HPDE6-E6E7 (cell line): Measurements from ENCODE around the gene TMEM89.

ENCODE experiments used
- DNase-seq: peaks from one replicate; pipeline ENCODE4 v3.0.0; 2011; ENCODE audit warnings: missing footprints; ENCODE audit errors: extremely low spot score

Gene TMEM89

DNA sequence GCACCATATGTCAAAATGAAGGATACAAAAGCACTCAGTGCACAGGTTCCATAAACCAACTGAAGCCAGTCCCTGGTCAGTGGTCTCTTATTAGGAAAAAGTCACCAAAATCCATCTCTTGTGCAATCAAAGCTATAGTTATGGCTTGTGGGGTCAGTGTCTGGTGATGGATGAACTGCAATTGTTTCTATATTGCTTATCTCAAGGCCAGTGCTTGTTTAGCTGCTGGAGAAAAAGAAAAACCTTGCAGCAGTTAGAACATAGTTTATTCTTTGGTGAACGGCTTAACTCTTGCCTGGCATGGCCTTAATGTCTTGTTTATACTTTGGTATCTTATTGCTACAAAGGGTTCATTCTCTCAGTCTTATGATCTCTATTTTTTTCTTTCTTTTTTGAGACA is 9.3 kb downstream of the TMEM89 start:
- DNase-seq, result no peak

DNA sequence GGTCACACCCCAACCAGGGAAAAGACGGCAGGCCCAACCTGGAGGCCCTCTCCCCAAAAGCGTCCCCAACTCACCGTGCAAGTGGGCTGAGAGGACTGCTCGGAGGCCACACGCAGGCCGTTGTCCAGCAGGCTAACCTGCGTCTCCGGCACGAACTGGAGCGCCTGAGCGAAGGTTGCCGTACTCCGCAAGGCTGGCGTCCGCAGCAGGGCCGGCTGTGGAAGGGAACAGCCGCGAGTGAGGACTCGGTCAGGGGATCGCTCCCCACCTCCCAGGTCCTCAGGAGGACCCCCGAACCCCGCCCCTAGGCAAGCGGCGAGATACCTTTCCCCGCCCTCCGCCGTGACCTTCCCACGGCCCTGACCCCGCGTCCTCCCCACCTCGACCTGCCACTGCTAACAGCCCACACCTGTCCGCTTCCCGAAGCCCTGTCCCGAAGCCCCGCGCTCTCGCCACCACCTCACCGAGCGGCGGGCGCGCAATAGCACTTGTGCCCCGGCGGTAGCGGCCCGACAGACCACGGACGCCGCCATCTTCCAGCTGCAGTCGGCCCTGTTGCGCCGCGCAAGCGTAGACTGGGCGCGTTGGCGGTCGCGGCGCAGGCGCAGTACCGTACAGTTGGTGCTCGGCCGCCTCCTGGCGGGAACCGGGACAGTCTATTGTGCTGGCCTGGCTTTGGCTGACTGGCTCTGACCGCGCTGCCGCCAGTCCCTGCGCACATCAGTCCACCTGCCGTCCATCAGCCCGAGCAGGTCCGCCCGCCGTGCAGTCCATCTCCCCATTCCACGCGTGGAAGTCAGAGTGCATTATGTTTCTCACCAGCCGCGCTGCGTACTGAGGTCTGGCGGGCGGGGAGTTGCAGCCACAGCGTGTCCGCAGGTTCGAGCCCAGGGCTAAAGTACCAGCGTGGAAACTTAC is 12.2 kb downstream of the TMEM89 start, which contains the start of gene UQCRC1:
UQCRC1 (minus strand) TSS at position 559 of the 918 bp plus-strand sequence; CDS start at position 533, 26 bp downstream.
- DNase-seq, result peak; percentile 69

DNA sequence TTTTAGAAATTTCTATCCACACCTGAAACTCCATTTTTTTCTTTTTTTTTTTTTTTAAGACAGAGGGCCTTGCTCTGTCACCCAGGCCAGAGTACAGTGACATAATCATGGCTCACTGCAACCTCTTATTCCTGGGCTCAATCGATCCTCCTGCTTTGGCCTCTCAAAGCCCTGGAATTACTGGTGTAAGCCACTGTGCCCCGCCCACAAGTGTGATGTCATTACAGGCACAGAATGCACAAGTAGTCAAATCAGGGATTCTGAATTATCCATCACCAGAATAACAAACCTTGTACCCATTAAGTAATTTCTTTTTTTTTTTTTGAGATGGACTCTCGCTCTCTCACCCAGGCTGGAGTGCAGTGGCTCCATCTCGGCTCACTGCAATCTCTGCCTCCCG is 14.1 kb downstream of the TMEM89 start:
- no peak for DNase-seq

DNA sequence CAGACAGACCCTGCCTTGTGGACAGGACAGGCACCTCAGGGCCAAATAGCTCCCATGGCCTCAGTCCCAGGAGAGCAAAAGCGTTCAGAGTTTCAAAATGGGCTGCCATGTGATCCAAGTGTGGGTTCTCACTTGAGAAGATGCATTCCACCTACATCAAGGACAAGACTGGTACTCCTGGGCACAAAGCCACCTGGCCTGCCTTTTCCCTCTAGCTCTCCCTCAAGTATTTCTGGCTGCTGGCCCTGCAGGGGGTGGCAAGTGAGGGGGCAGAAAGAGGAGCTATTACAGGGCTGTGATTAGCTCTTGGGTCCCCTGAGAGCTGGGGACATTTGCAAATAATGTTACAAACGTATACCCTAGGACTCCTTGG is 20.0 kb downstream of the TMEM89 start:
- DNase-seq, result no peak

DNA sequence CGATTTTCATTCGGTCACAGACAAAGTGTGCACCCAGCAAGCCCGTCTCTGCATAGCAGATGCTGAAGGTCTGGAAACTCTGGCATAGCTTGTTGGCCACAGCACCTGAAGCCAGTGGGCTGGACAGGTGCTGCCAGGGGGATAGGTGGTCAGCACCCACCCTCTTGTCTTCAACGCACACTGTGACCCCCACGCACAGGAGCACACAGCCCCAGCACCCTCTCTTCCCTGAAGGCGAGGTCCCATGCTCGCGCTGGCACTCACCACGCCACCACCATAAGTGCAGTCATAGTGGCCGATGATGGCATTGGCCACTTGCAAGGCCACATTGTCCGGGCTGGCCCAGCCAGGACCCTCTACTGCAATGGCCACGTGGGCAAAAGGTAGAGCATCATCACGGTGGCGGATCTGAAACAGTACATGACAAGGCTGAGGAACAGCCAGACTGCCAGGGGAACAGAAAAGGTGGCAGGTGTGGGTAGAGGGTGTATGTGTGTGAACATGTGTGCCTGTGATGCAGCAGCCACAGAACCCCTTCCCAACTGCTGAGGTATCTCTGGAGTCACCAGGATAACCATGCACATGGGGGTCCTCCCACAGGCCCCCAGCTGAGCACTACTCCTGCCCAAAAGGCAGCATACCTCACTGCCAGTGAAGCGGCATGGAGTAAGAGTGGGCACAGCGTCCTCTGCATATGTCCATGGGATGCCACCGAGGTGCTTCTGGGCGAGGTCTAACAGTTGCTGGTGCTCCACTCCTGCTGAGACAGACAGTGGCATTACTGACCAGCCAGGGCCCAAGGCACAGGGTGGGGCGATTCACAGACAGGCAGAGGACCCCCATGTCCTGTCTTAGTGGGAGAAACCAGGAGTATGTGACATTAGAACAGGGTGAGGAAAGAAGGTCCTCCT is 20.6 kb downstream of the TMEM89 start:
- no peak for DNase-seq

- DNase-seq, result no peak
Observed at GRCh38 chr3:48599509-48600285, 21.9 kb downstream of the TMEM89 start.

DNA sequence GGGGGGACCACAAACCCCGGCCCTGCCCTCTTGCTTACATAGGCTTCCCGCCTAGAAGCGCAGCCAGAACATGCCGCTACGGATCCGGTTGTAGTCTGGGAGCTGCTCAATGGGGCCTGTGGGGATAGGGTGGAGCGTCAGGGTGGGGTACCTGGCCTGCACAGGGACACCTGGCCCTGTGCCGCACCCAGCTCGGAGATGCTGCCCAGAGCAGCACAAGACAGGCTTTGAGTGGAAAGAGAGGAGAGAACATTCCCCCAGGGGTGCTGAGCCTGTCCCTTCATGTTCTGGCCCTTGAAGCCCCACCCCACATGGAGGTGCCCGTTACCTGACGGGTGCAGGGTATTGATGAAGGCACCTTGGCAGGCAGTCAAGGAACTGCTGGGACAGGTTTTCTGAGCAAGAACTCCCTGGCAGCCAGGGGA is 22.5 kb downstream of the TMEM89 start:
- DNase-seq, result peak; percentile 79

GRCh38 chr3:48598323-48599076 is 23.1 kb downstream of the TMEM89 start:
- peak; percentile 46 for DNase-seq

- no peak for DNase-seq
Observed at GRCh38 chr3:48597408-48597800, 24.2 kb downstream of the TMEM89 start.

- no peak for DNase-seq
Observed at GRCh38 chr3:48596676-48597407, 24.7 kb downstream of the TMEM89 start.

DNA sequence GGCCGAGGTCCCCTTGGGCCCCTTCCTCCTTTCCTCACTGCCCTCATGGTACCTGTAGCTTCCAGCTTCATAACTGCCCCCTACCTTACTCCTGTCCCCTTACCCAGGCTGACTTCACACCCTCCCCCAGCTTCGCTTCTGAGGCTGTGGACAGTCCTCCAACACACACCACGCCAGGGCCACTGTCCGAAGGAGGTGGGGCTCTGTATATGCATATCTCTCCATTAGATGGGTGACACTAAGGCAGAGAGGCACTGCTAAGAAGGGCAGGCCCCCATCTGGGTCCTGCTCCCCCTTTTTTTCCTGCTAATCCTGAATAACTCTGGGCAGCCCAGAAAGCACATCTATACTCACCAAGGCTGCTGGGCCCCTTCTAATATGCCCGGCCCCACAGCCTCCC is 25.4 kb downstream of the TMEM89 start:
- no peak for DNase-seq

- DNase-seq, result peak; percentile 58
Observed at GRCh38 chr3:48595526-48596121, 25.9 kb downstream of the TMEM89 start.

GRCh38 chr3:48595075-48595525 is 26.5 kb downstream of the TMEM89 start, which contains the start of gene COL7A1:
Gene COL7A1 (minus strand): TSS chr3:48595329. CDS start chr3:48595159, 170 bp downstream.
- DNase-seq, result peak; percentile 13

DNA sequence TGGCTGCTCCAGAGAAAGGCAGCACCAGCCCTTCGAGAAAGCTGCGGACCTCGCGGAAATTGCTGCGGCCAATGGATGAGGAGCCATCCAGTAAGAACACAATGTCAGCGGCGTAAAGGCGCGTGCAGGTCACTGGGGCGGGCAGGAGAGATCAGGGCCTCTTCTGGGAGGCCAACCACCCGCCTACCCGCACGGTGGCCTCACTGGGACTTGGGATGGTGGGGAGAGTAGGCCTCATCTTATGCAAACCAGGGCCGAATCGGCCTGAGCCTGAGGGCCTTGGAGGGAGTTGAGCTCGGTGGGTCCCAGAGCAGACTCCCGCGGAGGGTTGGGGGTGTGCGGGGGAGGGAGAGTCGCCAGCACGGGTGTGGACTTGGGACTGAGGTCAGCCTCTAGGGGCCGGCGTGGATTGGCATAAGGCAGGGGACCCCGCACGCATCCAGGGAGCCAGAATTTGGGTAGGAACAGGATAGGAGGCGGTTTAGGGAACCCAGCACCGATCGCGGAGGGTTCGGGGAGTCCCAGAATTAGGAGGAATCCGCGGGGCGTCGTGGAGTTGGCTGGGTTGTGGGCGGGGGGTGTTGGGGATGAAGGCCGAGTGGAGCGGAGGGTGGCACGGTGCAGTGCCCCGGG is 27.0 kb downstream of the TMEM89 start:
- no peak for DNase-seq

- DNase-seq, result no peak
Observed at GRCh38 chr3:48593337-48593736, 28.2 kb downstream of the TMEM89 start.

GRCh38 chr3:48592519-48593087 is 29.0 kb downstream of the TMEM89 start:
- DNase-seq, result no peak

DNA sequence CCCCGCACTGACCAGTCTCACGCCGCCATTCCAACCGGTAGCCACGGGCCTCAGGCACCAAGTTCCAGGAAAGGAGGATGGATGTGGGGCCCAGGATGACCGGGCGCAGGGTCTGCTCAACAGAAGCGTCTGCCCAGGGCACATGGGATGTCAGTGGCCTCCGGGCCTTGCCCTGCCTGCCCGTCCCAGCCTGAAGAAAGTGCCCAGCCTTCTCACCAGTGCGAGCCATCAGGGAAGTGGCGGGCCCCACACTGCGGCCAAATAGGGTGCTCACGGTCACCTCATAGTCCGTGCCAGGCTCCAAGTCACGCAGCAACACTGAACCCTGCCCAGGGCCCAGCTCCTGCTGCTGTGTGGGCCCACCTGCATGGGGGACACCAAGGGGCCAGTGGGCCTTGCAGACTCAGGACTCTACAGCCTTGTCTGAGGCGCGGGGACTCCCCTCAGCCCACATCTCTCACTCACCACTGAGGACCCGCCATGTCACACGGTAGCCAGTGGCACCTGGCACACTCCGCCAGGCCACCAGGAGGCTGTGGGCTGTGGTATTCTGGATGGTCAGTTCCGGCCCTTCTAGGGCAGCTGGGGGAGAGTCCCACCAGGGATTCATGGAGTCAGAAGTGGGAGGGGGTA is 29.6 kb downstream of the TMEM89 start:
- DNase-seq, result no peak

DNA sequence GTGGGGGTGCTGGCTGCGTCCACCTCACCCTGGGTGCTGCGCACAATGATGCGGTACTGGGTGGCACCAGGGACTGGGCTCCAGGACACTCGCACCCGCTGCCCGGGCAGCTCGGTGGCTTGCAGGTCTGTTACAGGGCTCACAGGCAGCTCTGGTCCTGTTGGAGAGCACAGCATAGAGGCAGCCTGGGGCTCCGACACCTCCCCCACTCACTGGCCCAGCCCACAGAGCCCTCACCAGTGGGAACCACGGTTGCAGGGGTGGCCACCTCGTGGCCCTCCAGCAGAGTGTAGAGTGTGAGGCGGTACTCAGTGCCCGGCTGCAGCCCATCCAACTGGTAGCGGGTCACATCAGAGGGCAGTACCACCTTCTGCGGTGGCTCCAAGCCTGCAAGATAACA is 30.1 kb downstream of the TMEM89 start:
- DNase-seq, result no peak
